Liver (tissue), 3 donors: ENCODE results near the gene RAB7A.

Source experiments
- EGR1 ChIP-seq, 2 donors: IDR thresholded peaks; 2 replicates each; pipeline ENCODE4 v1.6.1; 2016 to 2018; ENCODE audit warnings: antibody characterized with exemption in 2 of 2, low read depth in 2 of 2
- FOXA1 ChIP-seq: IDR thresholded peaks from 2 replicates; pipeline ENCODE4 v1.6.1; 2016; ENCODE audit warnings: antibody characterized with exemption
- GABPA ChIP-seq, 2 donors: IDR thresholded peaks in 1 of 2; conservative IDR thresholded peaks in 1 of 2; 2 replicates each; pipeline ENCODE4 v1.6.1; 2016; ENCODE audit warnings: antibody characterized with exemption in 2 of 2, mild to moderate bottlenecking in 1 of 2, moderate library complexity in 1 of 2
- HNF4A ChIP-seq, 2 donors: conservative IDR thresholded peaks; 2 replicates each; pipeline ENCODE4 v1.6.1; 2016; ENCODE audit warnings: antibody characterized with exemption in 2 of 2, mild to moderate bottlenecking in 2 of 2
- YY1 ChIP-seq: IDR thresholded peaks from 2 replicates; pipeline ENCODE4 v1.6.1; 2016; ENCODE audit warnings: antibody characterized with exemption, mild to moderate bottlenecking
- TF ChIP-seq, protein P1 (sequence below): IDR thresholded peaks from 2 replicates; pipeline ENCODE4 v1.6.1; 2016; ENCODE audit warnings: antibody characterized with exemption
- TF ChIP-seq, protein P2 (sequence below): fragments of 150-350 bp; IDR thresholded peaks from 2 replicates; pipeline ENCODE4 v1.5.1; 2017; ENCODE audit warnings: improper control_type of control experiment, low read depth, low read length; ENCODE audit not compliant: missing input control
- TF ChIP-seq, protein P3 (sequence below): IDR thresholded peaks from 2 replicates; pipeline ENCODE4 v1.6.1; 2016; ENCODE audit warnings: antibody characterized with exemption
- donor health status: healthy.
- donor health status: healthy.

DNA sequence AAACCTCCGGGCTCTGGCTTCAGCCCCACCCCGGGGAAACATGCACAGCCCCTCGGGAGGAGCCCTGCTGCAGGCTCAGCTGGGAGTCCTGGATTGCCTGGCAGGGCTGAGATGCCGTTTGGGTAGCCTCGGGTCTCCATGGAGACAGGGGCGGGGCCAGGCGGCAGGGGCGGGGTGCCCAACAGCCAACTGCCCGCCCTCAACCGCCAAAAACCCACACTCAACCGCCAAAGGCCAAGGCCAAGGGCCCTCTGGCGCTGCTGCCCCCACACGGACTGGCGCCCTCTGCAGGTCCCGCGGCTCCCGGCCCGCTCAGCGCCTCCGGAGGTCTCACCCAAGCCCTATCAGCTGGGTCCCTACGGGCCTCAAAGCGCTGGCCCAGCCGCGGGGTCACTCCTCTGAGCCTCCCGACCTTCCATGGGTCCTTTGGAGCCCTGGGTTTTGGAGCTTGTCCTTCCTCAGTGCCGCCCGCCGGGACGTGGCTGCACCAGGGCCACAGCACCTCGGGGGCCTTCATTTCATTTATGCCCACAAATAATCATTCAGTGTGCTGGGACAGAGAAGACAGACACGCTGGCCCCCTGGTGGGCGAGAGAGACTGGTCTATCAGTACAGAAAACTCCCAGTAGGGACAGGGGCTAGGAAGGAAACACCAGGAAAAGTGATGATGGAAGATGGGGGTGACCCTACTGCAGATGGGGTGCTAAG is 119.9 kb downstream of the RAB7A start:
- TF ChIP-seq, protein P1, sequence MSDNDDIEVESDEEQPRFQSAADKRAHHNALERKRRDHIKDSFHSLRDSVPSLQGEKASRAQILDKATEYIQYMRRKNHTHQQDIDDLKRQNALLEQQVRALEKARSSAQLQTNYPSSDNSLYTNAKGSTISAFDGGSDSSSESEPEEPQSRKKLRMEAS, result no peak
- TF ChIP-seq YY1 (no peak), GABPA (IDR thresholded peaks at IDR 0.05 in 1 of 2, conservative IDR thresholded peaks at IDR 0.05 in 1 of 2) (no peak), HNF4A (conservative IDR thresholded peaks at IDR 0.05) (peak; percentile 64 to 80), FOXA1 (no peak), EGR1 (IDR thresholded peaks at IDR 0.05; ENCODE audit: low read depth in 2 of 2) (no peak)
- TF ChIP-seq, protein P2, sequence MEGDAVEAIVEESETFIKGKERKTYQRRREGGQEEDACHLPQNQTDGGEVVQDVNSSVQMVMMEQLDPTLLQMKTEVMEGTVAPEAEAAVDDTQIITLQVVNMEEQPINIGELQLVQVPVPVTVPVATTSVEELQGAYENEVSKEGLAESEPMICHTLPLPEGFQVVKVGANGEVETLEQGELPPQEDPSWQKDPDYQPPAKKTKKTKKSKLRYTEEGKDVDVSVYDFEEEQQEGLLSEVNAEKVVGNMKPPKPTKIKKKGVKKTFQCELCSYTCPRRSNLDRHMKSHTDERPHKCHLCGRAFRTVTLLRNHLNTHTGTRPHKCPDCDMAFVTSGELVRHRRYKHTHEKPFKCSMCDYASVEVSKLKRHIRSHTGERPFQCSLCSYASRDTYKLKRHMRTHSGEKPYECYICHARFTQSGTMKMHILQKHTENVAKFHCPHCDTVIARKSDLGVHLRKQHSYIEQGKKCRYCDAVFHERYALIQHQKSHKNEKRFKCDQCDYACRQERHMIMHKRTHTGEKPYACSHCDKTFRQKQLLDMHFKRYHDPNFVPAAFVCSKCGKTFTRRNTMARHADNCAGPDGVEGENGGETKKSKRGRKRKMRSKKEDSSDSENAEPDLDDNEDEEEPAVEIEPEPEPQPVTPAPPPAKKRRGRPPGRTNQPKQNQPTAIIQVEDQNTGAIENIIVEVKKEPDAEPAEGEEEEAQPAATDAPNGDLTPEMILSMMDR, result peak; percentile 48
- TF ChIP-seq, protein P3, sequence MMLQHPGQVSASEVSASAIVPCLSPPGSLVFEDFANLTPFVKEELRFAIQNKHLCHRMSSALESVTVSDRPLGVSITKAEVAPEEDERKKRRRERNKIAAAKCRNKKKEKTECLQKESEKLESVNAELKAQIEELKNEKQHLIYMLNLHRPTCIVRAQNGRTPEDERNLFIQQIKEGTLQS, result no peak
